SK-N-MC (cell line): ENCODE data around the gene CABCOCO1.

Source experiments
- DNase-seq: peaks from one replicate; pipeline ENCODE4 v3.0.0-alpha.2; 2011; ENCODE audit warnings: low read depth, low spot score
- H3K27ac ChIP-seq: fragments of 200-600 bp; sonication (generic); 2 replicates; pipeline ENCODE4 v1.5.1; 2016; ENCODE audit warnings: mixed run types
- H3K36me3 ChIP-seq: fragments of 200-600 bp; sonication (generic); 2 replicates; pipeline ENCODE4 v1.6.1; 2017; ENCODE audit warnings: antibody characterized with exemption, low read length, mixed read lengths; ENCODE audit not compliant: insufficient read depth
- H3K4me3 ChIP-seq: fragments of 200-600 bp; sonication (generic); 2 replicates; pipeline ENCODE4 v1.5.1; 2016
- H3K9ac ChIP-seq: fragments of 200-600 bp; sonication (generic); 2 replicates; pipeline ENCODE4 v1.8.0; 2017; ENCODE audit warnings: mixed run types, mixed read lengths; ENCODE audit not compliant: insufficient read length
- H3K9me3 ChIP-seq: fragments of 200-600 bp; sonication (generic); 2 replicates; pipeline ENCODE4 v1.6.1; 2017; ENCODE audit warnings: low read depth, mild to moderate bottlenecking, antibody characterized with exemption, low read length, moderate library complexity, mixed read lengths
- EZH2 ChIP-seq: fragments of 200-600 bp; sonication (generic); IDR thresholded peaks from one replicate; pipeline ENCODE4 v1.6.1; 2017; ENCODE audit warnings: antibody characterized with exemption
- FOXP2 ChIP-seq: optimal IDR thresholded peaks from 2 replicates; pipeline ENCODE3; 2011; ENCODE audit warnings: mild to moderate bottlenecking, moderate library complexity; ENCODE audit not compliant: insufficient read depth; ENCODE audit errors: extremely low read length, control extremely low read depth
- POLR2AphosphoS5 ChIP-seq: IDR thresholded peaks from 2 replicates; pipeline ENCODE4 v1.6.1; 2012; ENCODE audit warnings: mild to moderate bottlenecking, low read depth, low read length, borderline replicate concordance

Gene CABCOCO1

GRCh38 chr10:61789031-61789430 is 126.3 kb downstream of the CABCOCO1 start:
- no peaks in the 10 kb centered on the region for H3K9me3 ChIP-seq
- TF ChIP-seq FOXP2 (no peak), POLR2AphosphoS5 (no peak), EZH2 (no peak)
- DNase-seq = no peak
- no peak overlapping the region for H3K9ac ChIP-seq
- no peak overlapping the region for H3K4me3 ChIP-seq
- no peaks in the 10 kb centered on the region for H3K36me3 ChIP-seq
- no peak overlapping the region for H3K27ac ChIP-seq

GRCh38 chr10:61791216-61791615 is 128.5 kb downstream of the CABCOCO1 start:
- Histone ChIP-seq H3K9me3 (no peaks in the 10 kb centered on the region), H3K36me3 (no peaks in the 10 kb centered on the region), H3K9ac (no peak overlapping the region), H3K4me3 (no peak overlapping the region), H3K27ac (no peak overlapping the region)
- no peak for TF ChIP-seq EZH2
- TF ChIP-seq POLR2AphosphoS5 = no peak
- TF ChIP-seq FOXP2 = no peak
- DNase-seq = no peak

DNA sequence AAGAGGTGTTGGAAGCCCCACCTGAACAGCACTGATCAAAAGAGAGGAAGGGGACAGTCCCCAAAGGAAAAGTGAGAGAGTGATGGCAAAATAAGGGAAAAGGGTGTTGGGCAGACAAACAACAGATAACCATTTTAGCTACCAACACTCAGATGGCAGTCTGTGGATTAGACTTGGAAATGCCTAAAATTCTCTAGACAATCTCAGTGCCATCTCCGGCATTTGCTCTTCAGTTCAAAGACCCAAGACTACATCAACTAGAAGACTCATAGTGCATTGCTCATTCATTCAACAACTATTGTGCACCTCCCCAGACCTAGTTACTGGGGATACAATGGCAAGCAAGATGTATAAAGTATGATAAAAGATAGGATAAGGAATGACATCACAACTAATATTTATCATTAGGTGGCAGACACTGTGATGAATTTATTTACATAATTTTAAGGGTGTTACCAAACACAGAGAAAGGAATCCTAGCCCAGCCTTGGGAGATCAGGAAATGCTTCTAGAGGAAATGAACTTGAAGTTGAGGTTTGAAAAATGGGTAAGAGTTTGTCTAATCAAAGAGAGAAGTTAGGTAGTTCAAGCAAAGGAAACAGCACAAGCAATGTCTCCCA is 129.5 kb downstream of the CABCOCO1 start:
- no peak overlapping the region for H3K27ac ChIP-seq
- DNase-seq = no peak
- no peak for TF ChIP-seq POLR2AphosphoS5
- no peak for TF ChIP-seq FOXP2
- TF ChIP-seq EZH2 = no peak
- no peaks in the 10 kb centered on the region for H3K9me3 ChIP-seq
- H3K9ac ChIP-seq = no peak overlapping the region
- no peak overlapping the region for H3K4me3 ChIP-seq
- no peaks in the 10 kb centered on the region for H3K36me3 ChIP-seq

GRCh38 chr10:61792921-61793320 is 130.2 kb downstream of the CABCOCO1 start:
- H3K27ac ChIP-seq = no peak overlapping the region
- no peaks in the 10 kb centered on the region for H3K36me3 ChIP-seq
- DNase-seq = no peak
- TF ChIP-seq EZH2 (no peak), FOXP2 (no peak), POLR2AphosphoS5 (no peak)
- no peak overlapping the region for H3K4me3 ChIP-seq
- no peaks in the 10 kb centered on the region for H3K9me3 ChIP-seq
- no peak overlapping the region for H3K9ac ChIP-seq

- Histone ChIP-seq H3K9me3 (no peaks in the 10 kb centered on the region), H3K9ac (no peak overlapping the region), H3K4me3 (no peak overlapping the region), H3K36me3 (no peaks in the 10 kb centered on the region), H3K27ac (no peak overlapping the region)
- TF ChIP-seq POLR2AphosphoS5 (no peak), EZH2 (no peak), FOXP2 (no peak)
- no peak for DNase-seq
Measured at GRCh38 chr10:61793760-61794703, 131.3 kb downstream of the CABCOCO1 start.

DNA sequence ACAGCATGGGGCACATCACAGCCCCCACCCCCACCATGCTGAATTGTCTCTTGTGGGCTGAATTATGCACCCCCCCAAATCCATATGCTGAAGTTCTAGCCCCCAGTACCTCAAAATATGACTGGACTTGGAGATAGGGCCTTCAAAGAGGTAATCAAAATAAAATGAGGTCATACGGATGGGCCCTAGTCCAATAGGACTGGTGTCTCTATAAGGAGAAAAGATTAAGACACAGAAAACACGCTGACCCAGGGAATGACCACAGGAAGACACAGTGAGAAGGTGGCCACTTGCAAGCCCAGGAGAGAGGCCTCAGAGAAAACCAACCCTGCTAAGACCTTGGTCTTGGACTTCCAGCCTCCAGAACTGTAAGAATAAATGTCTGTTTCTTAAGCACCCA is 132.4 kb downstream of the CABCOCO1 start:
- no peak for DNase-seq
- no peaks in the 10 kb centered on the region for H3K9me3 ChIP-seq
- no peaks in the 10 kb centered on the region for H3K36me3 ChIP-seq
- H3K4me3 ChIP-seq = no peak overlapping the region
- H3K27ac ChIP-seq = no peak overlapping the region
- H3K9ac ChIP-seq = no peak overlapping the region
- no peak for TF ChIP-seq FOXP2
- no peak for TF ChIP-seq POLR2AphosphoS5
- no peak for TF ChIP-seq EZH2

DNA sequence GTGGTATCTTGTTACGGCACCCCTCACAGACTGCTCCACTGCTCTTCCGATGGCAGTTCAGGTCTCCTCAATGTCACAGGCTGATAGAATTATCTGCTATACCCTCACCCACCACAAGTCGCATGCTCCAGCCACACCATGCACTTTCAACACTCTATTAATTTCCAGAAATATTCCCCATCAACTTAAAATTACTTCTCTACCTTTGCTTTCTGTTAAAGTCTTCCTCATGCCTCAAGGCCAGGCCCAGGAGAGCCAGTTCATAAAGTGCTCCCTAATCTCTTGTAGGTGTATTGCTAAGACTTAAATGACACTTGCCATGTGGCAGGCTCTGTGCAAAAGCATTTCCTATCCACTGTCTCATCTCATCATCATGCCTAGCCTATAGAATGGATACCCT is 132.8 kb downstream of the CABCOCO1 start:
- Histone ChIP-seq H3K9ac (no peak overlapping the region), H3K27ac (no peak overlapping the region), H3K9me3 (no peaks in the 10 kb centered on the region), H3K4me3 (no peak overlapping the region), H3K36me3 (no peaks in the 10 kb centered on the region)
- TF ChIP-seq FOXP2 = no peak
- DNase-seq = no peak

- Histone ChIP-seq H3K4me3 (no peak overlapping the region), H3K9me3 (no peaks in the 10 kb centered on the region), H3K27ac (no peak overlapping the region), H3K9ac (no peak overlapping the region), H3K36me3 (no peaks in the 10 kb centered on the region)
- TF ChIP-seq EZH2 (no peak), FOXP2 (no peak), POLR2AphosphoS5 (no peak)
- no peak for DNase-seq
Measured at GRCh38 chr10:61796785-61797184, 134.1 kb downstream of the CABCOCO1 start.
